HG03135 (cell line): ENCODE measurements around the gene MCC.

ENCODE experiments used
- ATAC-seq: cut with Tn5 transposase; IDR thresholded peaks from one replicate; pipeline ENCODE4 v1.9.1; 2021; ENCODE audit warnings: mild to moderate bottlenecking, moderate library complexity; ENCODE audit not compliant: unreplicated experiment

MCC gene

GRCh38 chr5:113186061-113186460 lies 302.2 kb downstream of the MCC start:
- ATAC-seq, result no peak

GRCh38 chr5:113183694-113184093 lies 304.6 kb downstream of the MCC start:
- ATAC-seq, result no peak

- no peak for ATAC-seq
Observed at GRCh38 chr5:113182658-113183344, 305.5 kb downstream of the MCC start.

- no peak for ATAC-seq
Observed at GRCh38 chr5:113181853-113182490, 306.3 kb downstream of the MCC start.

GRCh38 chr5:113181409-113181808 lies 306.8 kb downstream of the MCC start:
- ATAC-seq, result no peak

GRCh38 chr5:113179156-113179555 lies 309.1 kb downstream of the MCC start:
- no peak for ATAC-seq

- ATAC-seq, result no peak
Observed at GRCh38 chr5:113178073-113178779, 310.0 kb downstream of the MCC start.

- no peak for ATAC-seq
Observed at GRCh38 chr5:113177225-113177624, 311.0 kb downstream of the MCC start.

- no peak for ATAC-seq
Observed at GRCh38 chr5:113176734-113177133, 311.5 kb downstream of the MCC start.

- no peak for ATAC-seq
Observed at GRCh38 chr5:113176196-113176595, 312.1 kb downstream of the MCC start.

- peak; percentile 82 for ATAC-seq
Observed at GRCh38 chr5:113172231-113172826, 315.9 kb downstream of the MCC start.

GRCh38 chr5:113171520-113171919 lies 316.7 kb downstream of the MCC start:
- no peak for ATAC-seq

GRCh38 chr5:113170707-113171106 lies 317.5 kb downstream of the MCC start:
- ATAC-seq, result no peak

GRCh38 chr5:113169720-113170119 lies 318.5 kb downstream of the MCC start:
- ATAC-seq, result no peak

GRCh38 chr5:113167985-113168384 lies 320.3 kb downstream of the MCC start:
- ATAC-seq, result no peak

GRCh38 chr5:113166852-113167366 lies 321.3 kb downstream of the MCC start:
- ATAC-seq, result no peak

GRCh38 chr5:113166261-113166660 lies 322.0 kb downstream of the MCC start:
- ATAC-seq, result no peak

- no peak for ATAC-seq
Observed at GRCh38 chr5:113164021-113164420, 324.2 kb downstream of the MCC start.

GRCh38 chr5:113163328-113163727 lies 324.9 kb downstream of the MCC start:
- no peak for ATAC-seq

- no peak for ATAC-seq
Observed at GRCh38 chr5:113162770-113163169, 325.5 kb downstream of the MCC start.

- ATAC-seq, result no peak
Observed at GRCh38 chr5:113162208-113162607, 326.0 kb downstream of the MCC start.
